Measurements from ENCODE around the gene CDC27. TPM values are rescaled to one million over a fixed set of nuclear protein-coding genes. Genes with fewer than 3 reads are reported as not detected.

Gene CDC27
- total and polyA plus RNA-seq, 2 of the 4 experiments (the other 2 are of a cell fraction), result 47.7 to 190 TPM

GRCh38 chr17:47212458-47212857 lies 23.4 kb upstream of the CDC27 start:
- intact Hi-C loops (cut with micrococcal nuclease) (no loop called here), in situ Hi-C loops (cut with MboI; ENCODE audit: low sequenced_read_pairs) (no loop called here), dilution Hi-C loops (cut with HindIII; ENCODE audit: low sequenced_read_pairs, unreplicated experiment) (no loop called here)
- no peak for DNase-seq
- Histone ChIP-seq H3K4ac (ENCODE audit: low read depth, low read length) (no peak overlapping the region), H3K27ac (ENCODE audit: insufficient read depth, low read length) (no peak overlapping the region), H3K14ac (replicated peaks; ENCODE audit: low read depth, low read length) (no peak overlapping the region), H2AK9ac (replicated peaks; ENCODE audit: low read depth, low read length, poor library complexity) (no peak overlapping the region), H2AK5ac (ENCODE audit: low read depth, low read length) (no peak overlapping the region), H3K36me3 (ENCODE audit: control insufficient read depth, insufficient read depth, low read length) (no peaks in the 10 kb centered on the region), H4K20me1 (ENCODE audit: insufficient read depth, low read length) (no peaks in the 10 kb centered on the region), H4K8ac (ENCODE audit: low read depth in 2 of 2, low read length in 2 of 2) (no peak overlapping the region), H3K18ac (ENCODE audit: low read depth, low read length) (no peak overlapping the region), H3K9me1 (ENCODE audit: insufficient read depth, low read length) (no peaks in the 10 kb centered on the region), H3K23ac (ENCODE audit: low read depth, low read length) (no peak overlapping the region), H2AFZ (replicated peaks; ENCODE audit: low read length, poor library complexity) (no peak overlapping the region), H3K4me3 (ENCODE audit: insufficient read depth, low read depth, low read length) (no peak overlapping the region), H4K91ac (ENCODE audit: insufficient read depth, low read depth, low read length) (no peak overlapping the region), H4K5ac (ENCODE audit: low read depth, low read length) (no peak overlapping the region), H3K9me3 (ENCODE audit: control insufficient read depth, insufficient read depth, low read length) (no peaks in the 10 kb centered on the region), H3K4me1 (ENCODE audit: control insufficient read depth, insufficient read depth, low read length) (peaks cover 3% of the 10 kb centered on the region), H3K56ac (ENCODE audit: extremely low read depth, insufficient read depth, low read length) (no peak overlapping the region), H3K27me3 (ENCODE audit: control insufficient read depth, insufficient read depth, low read length) (peaks cover 8% of the 10 kb centered on the region), H3K4me2 (ENCODE audit: low read depth, low read length) (no peak overlapping the region), H2BK15ac (ENCODE audit: low read depth, low read length) (no peak overlapping the region), H2BK20ac (ENCODE audit: low read depth, low read length) (no peak overlapping the region), H2BK5ac (ENCODE audit: low read depth, low read length, poor library complexity, severe bottlenecking) (no peak overlapping the region), H3K9ac (ENCODE audit: low read depth, low read length) (no peak overlapping the region), H2BK120ac (ENCODE audit: low read depth, low read length) (no peak overlapping the region), H3K79me1 (ENCODE audit: low read depth in 1 of 2, low read length in 2 of 2) (no peaks in the 10 kb centered on the region)
- TF ChIP-seq CTCF (conservative IDR thresholded peaks at IDR 0.05; ENCODE audit: low read depth, low read length) (no peak), MAFK (IDR thresholded peaks at IDR 0.05; ENCODE audit: low read depth, low read length) (peak; percentile 81)
- POLR2A ChIA-PET (ENCODE audit: unreplicated experiment), result no interaction called here
- no TSS peak for BruUV-seq (replicated peaks)
- CTCF ChIA-PET, result no interaction called here
- no peak for ATAC-seq (ENCODE audit: low read depth)
- 80% methylated on average over 1 of the region's 2 CpGs; no CpG with 5 or more reads in 1 of the 2 experiments for WGBS, 2 experiments (ENCODE audit: extremely low coverage in 2 of 2, insufficient read length in 1 of 2)
